ENCODE data around the gene BRSK1.
"Not testable (repeated sequence)": the region's sequence is repeated elsewhere in the genome, so short reads cannot be mapped to it uniquely, and the experiment has no call there.

The BRSK1 gene

GRCh38 chr19:55311797-55312196 lies 28.0 kb downstream of the BRSK1 start:
- ATAC-seq (replicated peaks) (no peak), DNase-seq (no peak)
- Mint-ChIP-seq H3K9me3 (no peaks in the 10 kb centered on the region), H3K4me3 (no peak overlapping the region), H3K4me1 (no peaks in the 10 kb centered on the region), H3K27ac (no peak overlapping the region), H3K27me3 (no peaks in the 10 kb centered on the region), H3K36me3 (peaks cover 3% of the 10 kb centered on the region in 2 donors)

- Mint-ChIP-seq H3K4me1 (no peaks in the 10 kb centered on the region), H3K36me3 (peaks cover 3% of the 10 kb centered on the region in 2 donors), H3K9me3 (no peaks in the 10 kb centered on the region), H3K27me3 (no peaks in the 10 kb centered on the region), H3K4me3 (no peak overlapping the region), H3K27ac (no peak overlapping the region)
- DNase-seq (no peak), ATAC-seq (replicated peaks) (no peak)
Measured at GRCh38 chr19:55312621-55313512, 29.1 kb downstream of the BRSK1 start.

- no peak for ATAC-seq (replicated peaks)
- no peaks in the 10 kb centered on the region for H3K4me1 Mint-ChIP-seq
- H3K9me3 Mint-ChIP-seq = no peaks in the 10 kb centered on the region
- H3K27ac Mint-ChIP-seq = no peak overlapping the region
- no peak for DNase-seq
- H3K27me3 Mint-ChIP-seq = no peaks in the 10 kb centered on the region
- no peak overlapping the region for H3K4me3 Mint-ChIP-seq
- H3K36me3 Mint-ChIP-seq = peaks cover 3% of the 10 kb centered on the region in 2 donors
Measured at GRCh38 chr19:55314396-55314795, 30.6 kb downstream of the BRSK1 start.

- H3K4me1 Mint-ChIP-seq = no peaks in the 10 kb centered on the region
- no peak overlapping the region for H3K4me3 Mint-ChIP-seq
- H3K9me3 Mint-ChIP-seq = no peaks in the 10 kb centered on the region
- H3K27me3 Mint-ChIP-seq = peaks cover 8 to 11% of the 10 kb centered on the region in 2 donors
- DNase-seq = no peak
- H3K27ac Mint-ChIP-seq = no peak overlapping the region
- no peaks in the 10 kb centered on the region for H3K36me3 Mint-ChIP-seq
- ATAC-seq (replicated peaks) = no peak
Measured at GRCh38 chr19:55315956-55316525, 32.2 kb downstream of the BRSK1 start.

GRCh38 chr19:55316646-55317045 lies 32.8 kb downstream of the BRSK1 start:
- no peaks in the 10 kb centered on the region for H3K9me3 Mint-ChIP-seq
- no peaks in the 10 kb centered on the region for H3K4me1 Mint-ChIP-seq
- no peak for ATAC-seq (replicated peaks)
- peaks cover 14 to 17% of the 10 kb centered on the region in 2 donors for H3K27me3 Mint-ChIP-seq
- H3K36me3 Mint-ChIP-seq = no peaks in the 10 kb centered on the region
- no peak overlapping the region for H3K27ac Mint-ChIP-seq
- H3K4me3 Mint-ChIP-seq = no peak overlapping the region
- DNase-seq = no peak

GRCh38 chr19:55319785-55320184 lies 36.0 kb downstream of the BRSK1 start:
- DNase-seq = no peak
- H3K4me3 Mint-ChIP-seq = no peak overlapping the region
- no peak overlapping the region for H3K27ac Mint-ChIP-seq
- H3K27me3 Mint-ChIP-seq = peaks cover 33% of the 10 kb centered on the region in 2 donors
- H3K4me1 Mint-ChIP-seq = peaks cover 0 to 2% of the 10 kb centered on the region in 2 donors
- no peak for ATAC-seq (replicated peaks)
- no peaks in the 10 kb centered on the region for H3K36me3 Mint-ChIP-seq
- no peaks in the 10 kb centered on the region for H3K9me3 Mint-ChIP-seq

GRCh38 chr19:55320844-55321419 lies 37.1 kb downstream of the BRSK1 start:
- Mint-ChIP-seq H3K9me3 (no peaks in the 10 kb centered on the region), H3K27ac (no peak overlapping the region), H3K4me3 (no peak overlapping the region), H3K27me3 (peaks cover 37 to 40% of the 10 kb centered on the region in 2 donors), H3K4me1 (peaks cover 0 to 4% of the 10 kb centered on the region in 2 donors), H3K36me3 (no peaks in the 10 kb centered on the region)
- no peak for ATAC-seq (replicated peaks)
- DNase-seq = no peak

- DNase-seq (no peak), ATAC-seq (replicated peaks) (no peak)
- Mint-ChIP-seq H3K9me3 (no peaks in the 10 kb centered on the region), H3K4me1 (peaks cover 0 to 4% of the 10 kb centered on the region in 2 donors), H3K27ac (no peak overlapping the region), H3K4me3 (no peak overlapping the region), H3K36me3 (no peaks in the 10 kb centered on the region), H3K27me3 (peaks cover 44 to 47% of the 10 kb centered on the region in 2 donors)
Measured at GRCh38 chr19:55321466-55322137, 37.8 kb downstream of the BRSK1 start.

- Mint-ChIP-seq H3K36me3 (no peaks in the 10 kb centered on the region), H3K27me3 (peaks cover 45 to 49% of the 10 kb centered on the region in 2 donors), H3K9me3 (no peaks in the 10 kb centered on the region), H3K4me1 (peaks cover 0 to 4% of the 10 kb centered on the region in 2 donors), H3K4me3 (no peak overlapping the region), H3K27ac (no peak overlapping the region)
- no peak for ATAC-seq (replicated peaks)
- DNase-seq = no peak
Measured at GRCh38 chr19:55322204-55322885, 38.5 kb downstream of the BRSK1 start.

GRCh38 chr19:55324662-55325061 lies 40.9 kb downstream of the BRSK1 start:
- Mint-ChIP-seq H3K9me3 (no peaks in the 10 kb centered on the region), H3K27ac (no peak overlapping the region), H3K36me3 (no peaks in the 10 kb centered on the region), H3K27me3 (peaks cover 47 to 55% of the 10 kb centered on the region in 2 donors), H3K4me3 (no peak overlapping the region), H3K4me1 (peaks cover 0 to 4% of the 10 kb centered on the region in 2 donors)
- DNase-seq (no peak), ATAC-seq (replicated peaks) (peak in 1 of 2 donors; percentile 27)

GRCh38 chr19:55325172-55325571 lies 41.4 kb downstream of the BRSK1 start, which contains the start of gene TMEM150B:
TMEM150B (minus strand) TSS chr19:55325341; CDS start chr19:55321036, 4,305 bp downstream.
- H3K4me1 Mint-ChIP-seq = peaks cover 0 to 4% of the 10 kb centered on the region in 2 donors
- H3K9me3 Mint-ChIP-seq = no peaks in the 10 kb centered on the region
- DNase-seq (no peak), ATAC-seq (replicated peaks) (no peak)
- no peaks in the 10 kb centered on the region for H3K36me3 Mint-ChIP-seq
- H3K4me3 Mint-ChIP-seq = no peak within 1 kb of the TSS
- H3K27ac Mint-ChIP-seq = no peak within 1 kb of the TSS
- H3K27me3 Mint-ChIP-seq = peaks cover 46 to 50% of the 10 kb centered on the region in 2 donors

GRCh38 chr19:55328774-55329318 lies 45.0 kb downstream of the BRSK1 start:
- not testable (repeated sequence) for ATAC-seq (replicated peaks); H3K4me3 Mint-ChIP-seq; H3K9me3 Mint-ChIP-seq; H3K36me3 Mint-ChIP-seq; DNase-seq; H3K4me1 Mint-ChIP-seq; H3K27ac Mint-ChIP-seq
- H3K27me3 Mint-ChIP-seq = peaks cover 30 to 31% of the 10 kb centered on the region in 2 donors

- ATAC-seq (replicated peaks); H3K9me3 Mint-ChIP-seq; DNase-seq; H3K36me3 Mint-ChIP-seq; H3K4me1 Mint-ChIP-seq; H3K27ac Mint-ChIP-seq; H3K4me3 Mint-ChIP-seq: not testable (repeated sequence)
- H3K27me3 Mint-ChIP-seq = peaks cover 30 to 35% of the 10 kb centered on the region in 2 donors
Measured at GRCh38 chr19:55329791-55330190, 46.0 kb downstream of the BRSK1 start.

All from stimulated activated naive B cell treated with anti-CD40 and anti-IgM and Interleukin-4, amounts not matched to agents 10 μg/mL and 1 μg/mL and 100 μg/mL, for 72 hours (primary cell).